H1 (cell line): Measurements from ENCODE around the gene ZFR. TPM values are rescaled to one million over a fixed set of nuclear protein-coding genes. Genes with fewer than 3 reads are reported as not detected.

Experiments used
- CTCF ChIA-PET: fragments of 300-600 bp; sonication (Branson Sonifier 250); formaldehyde crosslinking; loops from one replicate; lab custom pipeline; 2021; ENCODE audit not compliant: partially characterized antibody; lab: Charles Lee
- POLR2A ChIA-PET: fragments of 300-600 bp; sonication (Branson Sonifier 250); formaldehyde crosslinking; loops from one replicate; lab custom pipeline; 2021; ENCODE audit warnings: inconsistent platforms; ENCODE audit not compliant: partially characterized antibody; lab: Charles Lee
- DNase-seq, 2 experiments: peaks; one replicate each; pipeline versions ENCODE4 v3.0.0 to v3.0.0-alpha.2; 2010 to 2022; ENCODE audit warnings: low spot score in 2 of 2, low read depth in 1 of 2, mixed read lengths in 1 of 2
- FAIRE-seq: peaks from 2 replicates; lab custom pipeline; 2011; peaks lifted over from hg19 to GRCh38; lab: Jason Lieb, UNC
- H2AFZ ChIP-seq: 2 replicates; pipeline ENCODE4 v1.8.1; 2012; ENCODE audit warnings: low read length, inconsistent platforms
- H2AK5ac ChIP-seq: 2 replicates; pipeline ENCODE4 v1.6.1; 2013; ENCODE audit warnings: low read depth, low read length
- H2BK120ac ChIP-seq: replicated peaks from 2 replicates; pipeline ENCODE3; 2013; ENCODE audit warnings: low read depth, low read length, inconsistent platforms
- H2BK12ac ChIP-seq: 2 replicates; pipeline ENCODE4 v1.6.1; 2013; ENCODE audit warnings: low read depth, low read length
- H2BK15ac ChIP-seq: 2 replicates; pipeline ENCODE4 v1.6.1; 2013; ENCODE audit warnings: low read length
- H2BK20ac ChIP-seq: 2 replicates; pipeline ENCODE4 v1.6.1; 2013; ENCODE audit warnings: low read length
- H2BK5ac ChIP-seq: 2 replicates; pipeline ENCODE4 v1.6.1; 2013; ENCODE audit warnings: low read depth, low read length
- H3K14ac ChIP-seq: 2 replicates; pipeline ENCODE4 v1.6.1; 2013; ENCODE audit warnings: inconsistent platforms; ENCODE audit not compliant: insufficient read length
- H3K18ac ChIP-seq: 2 replicates; pipeline ENCODE4 v1.6.1; 2013; ENCODE audit warnings: low read length; ENCODE audit errors: extremely low read depth
- H3K23ac ChIP-seq: 2 replicates; pipeline ENCODE4 v1.6.1; 2013; ENCODE audit warnings: inconsistent platforms; ENCODE audit not compliant: insufficient read length
- H3K23me2 ChIP-seq: 2 replicates; pipeline ENCODE4 v1.6.1; 2013; ENCODE audit warnings: low read depth, low read length
- H3K27ac ChIP-seq: 2 replicates; pipeline ENCODE4 v1.6.1; 2011; ENCODE audit warnings: low read depth, low read length, inconsistent platforms
- H3K27me3 ChIP-seq, 4 experiments: replicated peaks in 1 of 4; 1 replicate in 1 of 4; 2 replicates in 3 of 4; pipeline versions ENCODE4 v1.6.1 to v1.8.1; 2011 to 2013; ENCODE audit warnings: low read length in 3 of 4, mild to moderate bottlenecking in 3 of 4, inconsistent platforms in 2 of 4, mixed read lengths in 2 of 4, moderate library complexity in 1 of 4; ENCODE audit not compliant: control insufficient read depth in 3 of 4, insufficient read depth in 3 of 4; ENCODE audit errors: extremely low read depth in 1 of 4
- H3K36me3 ChIP-seq, 4 experiments: 2 replicates each; pipeline versions ENCODE4 v1.6.1 to v1.8.1; 2011 to 2013; ENCODE audit warnings: mild to moderate bottlenecking in 4 of 4, low read length in 3 of 4, moderate library complexity in 2 of 4, control low read depth in 1 of 4, inconsistent platforms in 1 of 4; ENCODE audit not compliant: insufficient read depth in 4 of 4, control insufficient read depth in 2 of 4
- H3K4ac ChIP-seq: replicated peaks from 2 replicates; pipeline ENCODE3; 2013; ENCODE audit warnings: low read length, low read depth, mixed read lengths, inconsistent platforms; ENCODE audit not compliant: insufficient read length
- H3K4me1 ChIP-seq, 4 experiments: replicated peaks in 1 of 4; 1 replicate in 1 of 4; 2 replicates in 3 of 4; pipeline versions ENCODE4 v1.6.1 to v1.8.1; 2011 to 2013; ENCODE audit warnings: low read length in 3 of 4, inconsistent platforms in 2 of 4, mixed read lengths in 1 of 4; ENCODE audit not compliant: insufficient read depth in 4 of 4, control insufficient read depth in 3 of 4
- H3K4me2 ChIP-seq, 2 experiments: 2 replicates each; pipeline versions ENCODE4 v1.6.1 to v1.8.1; 2011 to 2013; ENCODE audit warnings: low read depth in 2 of 2, low read length in 2 of 2, control low read depth in 1 of 2, inconsistent platforms in 1 of 2, mild to moderate bottlenecking in 1 of 2; ENCODE audit not compliant: insufficient read depth in 1 of 2
- H3K4me3 ChIP-seq, 4 experiments: fragments of 200-600, 300-600 bp in 1 of 4; sonication (generic), shearing (Covaris generic), sonication (Bioruptor Twin) in 1 of 4; 2 replicates each; pipeline versions ENCODE4 v1.5.1 to v1.8.1; 2011 to 2016; ENCODE audit warnings: low read length in 4 of 4, low read depth in 3 of 4, control low read depth in 2 of 4, inconsistent platforms in 2 of 4, mild to moderate bottlenecking in 2 of 4, mixed read lengths in 1 of 4, moderate library complexity in 1 of 4; ENCODE audit not compliant: insufficient read depth in 2 of 4; ENCODE audit errors: extremely low read depth in 1 of 4
- H3K56ac ChIP-seq: replicated peaks from 2 replicates; pipeline ENCODE3; 2013; ENCODE audit warnings: low read depth, mild to moderate bottlenecking, mixed read lengths, low read length, inconsistent platforms; ENCODE audit not compliant: insufficient read length
- H3K79me1 ChIP-seq: 2 replicates; pipeline ENCODE4 v1.6.1; 2013; ENCODE audit warnings: low read depth, low read length, control low read depth
- H3K79me2 ChIP-seq, 2 experiments: 2 replicates each; pipeline versions ENCODE4 v1.6.1 to v1.8.1; 2012 to 2013; ENCODE audit warnings: low read length in 2 of 2, mild to moderate bottlenecking in 2 of 2, inconsistent platforms in 1 of 2; ENCODE audit not compliant: insufficient read depth in 2 of 2, control insufficient read depth in 1 of 2
- H3K9ac ChIP-seq, 4 experiments: replicated peaks in 1 of 4; 1 replicate in 1 of 4; 2 replicates in 3 of 4; pipeline versions ENCODE4 v1.6.1 to v1.8.1; 2011 to 2013; ENCODE audit warnings: low read depth in 3 of 4, low read length in 3 of 4, control low read depth in 2 of 4, mild to moderate bottlenecking in 2 of 4, moderate library complexity in 2 of 4, inconsistent platforms in 1 of 4; ENCODE audit errors: extremely low read depth in 1 of 4
- H3K9me3 ChIP-seq, 2 experiments: 2 replicates each; pipeline versions ENCODE4 v1.6.1 to v1.8.1; 2012 to 2013; ENCODE audit warnings: mild to moderate bottlenecking in 2 of 2, moderate library complexity in 2 of 2, control low read depth in 1 of 2, inconsistent platforms in 1 of 2, low read depth in 1 of 2, low read length in 1 of 2, mixed read lengths in 1 of 2; ENCODE audit not compliant: insufficient read depth in 2 of 2
- H4K20me1 ChIP-seq, 2 experiments: replicated peaks in 1 of 2; 2 replicates each; pipeline versions ENCODE3 to v1.8.1; 2011 to 2013; ENCODE audit warnings: inconsistent platforms in 2 of 2, low read length in 2 of 2, mild to moderate bottlenecking in 1 of 2; ENCODE audit not compliant: insufficient read depth in 2 of 2, control insufficient read depth in 1 of 2
- H4K5ac ChIP-seq: 2 replicates; pipeline ENCODE4 v1.6.1; 2013; ENCODE audit warnings: low read length, low read depth, mixed read lengths, inconsistent platforms; ENCODE audit not compliant: insufficient read length
- H4K8ac ChIP-seq: 2 replicates; pipeline ENCODE4 v1.8.0; 2013; ENCODE audit warnings: mild to moderate bottlenecking, moderate library complexity, low read length, inconsistent platforms; ENCODE audit not compliant: insufficient read depth; ENCODE audit errors: extremely low read depth
- H4K91ac ChIP-seq: replicated peaks from 2 replicates; pipeline ENCODE3; 2013; ENCODE audit warnings: low read length, mixed read lengths, inconsistent platforms; ENCODE audit not compliant: insufficient read length
- NRF1 ChIP-seq: IDR thresholded peaks from 2 replicates; pipeline ENCODE4 v1.6.1; 2011; ENCODE audit warnings: mild to moderate bottlenecking, low read depth, low read length, improper control_type of control experiment
- WGBS, 2 experiments: shearing (Covaris generic) in 1 of 2; methylation state at CpG; one replicate each; pipeline versions ENCODE4 v1.1.6 to v1.1.7; 2013 to 2015; ENCODE audit warnings: low lambda C conversion rate in 2 of 2, mixed read lengths in 2 of 2, inconsistent platforms in 1 of 2, low coverage in 1 of 2, missing lambda C conversion rate in 1 of 2; ENCODE audit not compliant: insufficient replicate concordance in 2 of 2, insufficient coverage in 1 of 2, insufficient read length in 1 of 2; ENCODE audit errors: extremely low coverage in 1 of 2, missing lambda C conversion rate in 1 of 2; 5-methylcytosine and 5-hydroxymethylcytosine counted together
- polyA plus RNA-seq, 7 experiments: library from polyadenylated mRNA; depleted of rRNA in 3 of 7; stranded (reverse) in 5 of 7; unstranded in 2 of 7; fragments of >200 nt in 5 of 7; fragments of 200-250 nt in 2 of 7; gene quantifications; 1 replicate in 5 of 7; 2 replicates in 1 of 7; 4 replicates in 1 of 7; pipeline versions ENCODE4 v1.2.1 to v1.2.3, GENCODE V29; 2011 to 2013; ENCODE audit warnings: missing spikeins in 2 of 7, mixed read lengths in 2 of 7
- total RNA-seq: library from RNA; stranded (reverse); fragmentation: NEBNext Ultra II Directional; extraction: Animal tissue kit (Norgen Biotek cat#: 25700); gene quantifications from 2 replicates; pipeline ENCODE4 v1.2.1, GENCODE V29; 2021

Gene ZFR
- total and polyA plus RNA-seq, 2 of the 8 experiments (the other 6 are each of a cell fraction or from before 2014, with no cell fraction given): 68.8 to 92.7 TPM

- ChIA-PET POLR2A (no interaction called here), CTCF (interaction anchor here (0.7 to 3.5 kb wide), 6 partner anchors 9 to 137 kb away, joined by 3 to 39 read pairs (median 4); no protein-coding TSS in a partner anchor)
- H3K56ac ChIP-seq: no peak overlapping the region
- no peaks in the 10 kb centered on the region for H3K9me3 ChIP-seq
- no peak overlapping the region for H2AK5ac ChIP-seq
- H4K8ac ChIP-seq: no peak overlapping the region
- no peak overlapping the region for H2BK12ac ChIP-seq
- no peaks in the 10 kb centered on the region for H3K79me1 ChIP-seq
- no peak overlapping the region for H4K5ac ChIP-seq
- H3K27ac ChIP-seq: peak overlapping the region; percentile 12; the same call in 1 of the 2 replicates
- no peaks in the 10 kb centered on the region for H3K36me3 ChIP-seq
- H3K4me1 ChIP-seq: peaks cover 2 to 11% (median 9%) of the 10 kb centered on the region in 4 experiments; a peak in 6 of 7 replicates
- WGBS, 2 experiments: 74% methylated on average over 6 of the region's 6 CpGs; no CpG with 5 or more reads in 1 of the 2 experiments
- H3K14ac ChIP-seq: no peak overlapping the region
- no peak overlapping the region for H2BK5ac ChIP-seq
- no peak overlapping the region for H3K4me2 ChIP-seq
- no peak overlapping the region for H3K4ac ChIP-seq
- no peak overlapping the region for H2AFZ ChIP-seq
- H2BK15ac ChIP-seq: no peak overlapping the region
- FAIRE-seq (no peak), DNase-seq (no peak)
- no peaks in the 10 kb centered on the region for H3K79me2 ChIP-seq
- H4K20me1 ChIP-seq: no peaks in the 10 kb centered on the region
- H2BK120ac ChIP-seq: no peak overlapping the region
- H3K18ac ChIP-seq: no peak overlapping the region; the same call in 1 of the 2 replicates
- H3K9ac ChIP-seq: no peak overlapping the region
- H3K23ac ChIP-seq: no peak overlapping the region
- TF ChIP-seq NRF1: no peak
- H3K23me2 ChIP-seq: no peaks in the 10 kb centered on the region
- no peak overlapping the region for H3K4me3 ChIP-seq
- H4K91ac ChIP-seq: no peak overlapping the region
- no peaks in the 10 kb centered on the region for H3K27me3 ChIP-seq
- H2BK20ac ChIP-seq: no peak overlapping the region
Measured at GRCh38 chr5:32475334-32476097, 31.0 kb upstream of the ZFR start.
